K562 (cell line): Measurements from ENCODE around the gene PCDH1.

Experiments
- FOXP1 ChIP-seq: sonication (generic); formaldehyde crosslinking; IDR thresholded peaks from 2 replicates; pipeline ENCODE4 v1.8.0; 2022; ENCODE audit warnings: mild to moderate bottlenecking, missing genetic modification reagents
- GTF3C2 ChIP-seq: IDR thresholded peaks from 3 replicates; pipeline ENCODE4 v1.6.1; 2011; ENCODE audit warnings: borderline replicate concordance, mild to moderate bottlenecking, moderate library complexity; ENCODE audit not compliant: insufficient read length; ENCODE audit errors: extremely low read depth
- KLF16 ChIP-seq: IDR thresholded peaks from 2 replicates; pipeline ENCODE4 v1.6.1; 2016; ENCODE audit warnings: antibody characterized with exemption
- MAZ ChIP-seq, 2 experiments: fragments of 450-650 bp in 1 of 2; sonication (generic) in 1 of 2; formaldehyde crosslinking; IDR thresholded peaks in 1 of 2; conservative IDR thresholded peaks in 1 of 2; 2 replicates each; pipeline versions ENCODE4 v1.4.0 to v1.5.0; 2020; ENCODE audit warnings: mild to moderate bottlenecking in 1 of 2, missing genetic modification reagents in 1 of 2
- MCM3 ChIP-seq: fragments of 450-650 bp; IDR thresholded peaks from 2 replicates; pipeline ENCODE4 v1.6.1; 2016
- NR3C1 ChIP-seq: sonication (generic); formaldehyde crosslinking; IDR thresholded peaks from 2 replicates; pipeline ENCODE4 v1.8.1; 2022; ENCODE audit warnings: missing genetic modification reagents
- RCOR1 ChIP-seq, 2 experiments: IDR thresholded peaks; 2 replicates each; pipeline ENCODE4 v1.6.1; 2012; ENCODE audit warnings: low read depth in 2 of 2, low read length in 2 of 2, borderline replicate concordance in 1 of 2, improper control_type of control experiment in 1 of 2
- SMARCE1 ChIP-seq: fragments of 450-650 bp; IDR thresholded peaks from 2 replicates; pipeline ENCODE4 v1.7.1; 2016; ENCODE audit warnings: mild to moderate bottlenecking
- TARDBP ChIP-seq: fragments of 450-650 bp; IDR thresholded peaks from 2 replicates; pipeline ENCODE4 v1.6.1; 2016
- ZNF589 ChIP-seq: fragments of 200-800 bp; sonication (Bioruptor generic); IDR thresholded peaks from 2 replicates; pipeline ENCODE4 v1.6.1; 2016; ENCODE audit warnings: low read depth, missing genetic modification characterization, missing compliant biosample characterization
- ZNF785 ChIP-seq: fragments of 250-450 bp; sonication (Bioruptor Pico); IDR thresholded peaks from 2 replicates; pipeline ENCODE4 v1.4.0; 2020; ENCODE audit warnings: mild to moderate bottlenecking

- TF ChIP-seq FOXP1 (CRISPR knock-in tag) (no peak), MAZ (CRISPR knock-in tag; conservative IDR thresholded peaks at IDR 0.05 in 1 of 2, IDR thresholded peaks at IDR 0.05 in 1 of 2) (no peak), KLF16 (no peak), MCM3 (no peak), TARDBP (no peak), ZNF589 (CRISPR knock-in tag) (no peak), GTF3C2 (no peak), RCOR1 (IDR thresholded peaks at IDR 0.05; ENCODE audit: borderline replicate concordance in 1 of 2, low read depth in 2 of 2, low read length in 2 of 2) (no peak), ZNF785 (no peak), SMARCE1 (no peak), NR3C1 (CRISPR knock-in tag) (no peak)
These were observed 65.7 kb downstream of the PCDH1 start for GRCh38 chr5:141812512-141812911.
